Fibroblast of lung (primary cell): ENCODE data around the gene PCDH9.

Experiments used
- EZH2 ChIP-seq: IDR thresholded peaks from 2 replicates; pipeline ENCODE4 v1.5.1; 2012; ENCODE audit warnings: low read length, control low read depth, mild to moderate bottlenecking; ENCODE audit errors: missing control alignments
- TF ChIP-seq, protein P1 (sequence below), 2 donors: IDR thresholded peaks in 1 of 2; conservative IDR thresholded peaks in 1 of 2; 1 replicate in 1 of 2; 2 replicates in 1 of 2; pipeline ENCODE4 v1.5.1; 2011 to 2012; ENCODE audit warnings: low read length in 2 of 2, control low read depth in 1 of 2, inconsistent platforms in 1 of 2, low read depth in 1 of 2, mild to moderate bottlenecking in 1 of 2

DNA sequence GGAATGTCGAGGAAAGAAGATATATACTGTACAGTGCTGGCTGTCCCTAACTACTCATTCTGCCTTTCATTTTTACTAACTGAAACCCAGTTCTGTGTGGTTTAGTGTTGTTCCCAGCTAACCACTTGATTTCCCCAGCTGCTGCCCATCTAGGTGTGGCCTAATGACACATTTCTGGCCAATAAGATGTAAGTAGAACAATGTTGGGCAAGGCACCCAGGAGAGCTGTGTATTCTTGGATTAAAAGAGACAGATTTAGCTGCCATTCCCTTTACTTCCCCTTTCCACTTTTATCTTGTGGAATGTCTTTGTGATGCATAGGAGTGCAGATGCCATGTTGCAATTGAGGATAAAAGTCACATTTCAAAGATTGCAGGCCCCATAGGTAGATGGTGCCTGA lies 28.3 kb upstream of the PCDH9 start:
- TF ChIP-seq, protein P1, sequence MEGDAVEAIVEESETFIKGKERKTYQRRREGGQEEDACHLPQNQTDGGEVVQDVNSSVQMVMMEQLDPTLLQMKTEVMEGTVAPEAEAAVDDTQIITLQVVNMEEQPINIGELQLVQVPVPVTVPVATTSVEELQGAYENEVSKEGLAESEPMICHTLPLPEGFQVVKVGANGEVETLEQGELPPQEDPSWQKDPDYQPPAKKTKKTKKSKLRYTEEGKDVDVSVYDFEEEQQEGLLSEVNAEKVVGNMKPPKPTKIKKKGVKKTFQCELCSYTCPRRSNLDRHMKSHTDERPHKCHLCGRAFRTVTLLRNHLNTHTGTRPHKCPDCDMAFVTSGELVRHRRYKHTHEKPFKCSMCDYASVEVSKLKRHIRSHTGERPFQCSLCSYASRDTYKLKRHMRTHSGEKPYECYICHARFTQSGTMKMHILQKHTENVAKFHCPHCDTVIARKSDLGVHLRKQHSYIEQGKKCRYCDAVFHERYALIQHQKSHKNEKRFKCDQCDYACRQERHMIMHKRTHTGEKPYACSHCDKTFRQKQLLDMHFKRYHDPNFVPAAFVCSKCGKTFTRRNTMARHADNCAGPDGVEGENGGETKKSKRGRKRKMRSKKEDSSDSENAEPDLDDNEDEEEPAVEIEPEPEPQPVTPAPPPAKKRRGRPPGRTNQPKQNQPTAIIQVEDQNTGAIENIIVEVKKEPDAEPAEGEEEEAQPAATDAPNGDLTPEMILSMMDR (conservative IDR thresholded peaks at IDR 0.05 in 1 of 2, IDR thresholded peaks at IDR 0.05 in 1 of 2; ENCODE audit: low read depth in 1 of 2, low read length in 2 of 2) = no peak
- no peak for TF ChIP-seq EZH2
